GM23338 (cell line): ENCODE results near the gene GPC6. TPM values are rescaled to one million over a fixed set of nuclear protein-coding genes. Genes with fewer than 3 reads are reported as not detected.

ENCODE experiments used
- ATAC-seq: fragments of 200-7000 bp; cut with Tn5 transposase; 3 replicates; pipeline ENCODE4 v1.9.1; 2020
- DNase-seq: peaks from one replicate; pipeline ENCODE4 v3.0.0-alpha.2; 2015; ENCODE audit warnings: low spot score
- H2AFZ ChIP-seq: fragments of 200-600 bp; sonication (generic); 2 replicates; pipeline ENCODE4 v1.8.0; 2016; ENCODE audit warnings: antibody characterized with exemption, mild to moderate bottlenecking, moderate library complexity
- H3F3A ChIP-seq: fragments of 200-600 bp; sonication (generic); replicated peaks from 2 replicates; pipeline ENCODE4 v1.8.0; 2017; ENCODE audit warnings: antibody characterized with exemption, mixed run types, low read depth
- H3K27ac ChIP-seq: fragments of 200-600 bp; sonication (generic); 2 replicates; pipeline ENCODE4 v1.6.1; 2016; ENCODE audit warnings: low read depth
- H3K27me3 ChIP-seq: fragments of 200-600 bp; sonication (generic); 2 replicates; pipeline ENCODE4 v1.8.0; 2016; ENCODE audit warnings: mild to moderate bottlenecking, mixed run types, moderate library complexity; ENCODE audit not compliant: insufficient read depth
- H3K36me3 ChIP-seq: fragments of 200-600 bp; sonication (generic); 2 replicates; pipeline ENCODE4 v1.8.0; 2016; ENCODE audit warnings: mild to moderate bottlenecking; ENCODE audit not compliant: insufficient read depth
- H3K4me1 ChIP-seq: fragments of 200-600 bp; sonication (generic); 2 replicates; pipeline ENCODE4 v1.8.0; 2016; ENCODE audit warnings: mild to moderate bottlenecking, moderate library complexity; ENCODE audit not compliant: insufficient read depth
- H3K4me2 ChIP-seq: fragments of 200-600 bp; sonication (generic); 2 replicates; pipeline ENCODE4 v1.7.1; 2017; ENCODE audit warnings: mixed run types
- H3K4me3 ChIP-seq: fragments of 200-600 bp; sonication (generic); 2 replicates; pipeline ENCODE4 v1.6.1; 2016; ENCODE audit warnings: mixed run types
- H3K79me2 ChIP-seq: fragments of 200-600 bp; sonication (generic); replicated peaks from 2 replicates; pipeline ENCODE4 v1.8.0; 2017; ENCODE audit warnings: mild to moderate bottlenecking; ENCODE audit not compliant: insufficient read depth
- H3K9me2 ChIP-seq: fragments of 200-600 bp; sonication (generic); 2 replicates; pipeline ENCODE4 v1.8.0; 2017; ENCODE audit not compliant: insufficient read depth
- H4K20me1 ChIP-seq: fragments of 200-600 bp; sonication (generic); replicated peaks from 2 replicates; pipeline ENCODE4 v1.8.0; 2017; ENCODE audit warnings: mild to moderate bottlenecking; ENCODE audit not compliant: insufficient read depth
- H3K27ac Mint-ChIP-seq: 2 replicates; pipeline ENCODE4 v1.8.0; 2020; ENCODE audit warnings: inconsistent platforms, mild to moderate bottlenecking, moderate library complexity, mixed read lengths
- H3K27me3 Mint-ChIP-seq: 3 replicates; pipeline ENCODE4 v1.8.0; 2022; ENCODE audit warnings: low read depth, mild to moderate bottlenecking, moderate library complexity, mixed read lengths, inconsistent platforms; ENCODE audit not compliant: insufficient read depth, poor library complexity
- H3K36me3 Mint-ChIP-seq: 3 replicates; pipeline ENCODE4 v1.8.0; 2021; ENCODE audit warnings: low read depth, mild to moderate bottlenecking, inconsistent platforms, moderate library complexity, mixed read lengths
- H3K4me1 Mint-ChIP-seq: 3 replicates; pipeline ENCODE4 v1.8.0; 2020; ENCODE audit warnings: mild to moderate bottlenecking, inconsistent platforms, mixed read lengths
- H3K4me3 Mint-ChIP-seq: 3 replicates; pipeline ENCODE4 v1.8.0; 2021; ENCODE audit warnings: moderate library complexity, mild to moderate bottlenecking, inconsistent platforms, mixed read lengths
- H3K9me3 Mint-ChIP-seq: 3 replicates; pipeline ENCODE4 v1.8.0; 2020; ENCODE audit warnings: moderate library complexity, mild to moderate bottlenecking, inconsistent platforms, mixed read lengths
- CREB1 ChIP-seq: fragments of 250-450 bp; sonication (Bioruptor Pico); IDR thresholded peaks from 2 replicates; pipeline ENCODE4 v1.5.0; 2020; ENCODE audit warnings: low read depth, mild to moderate bottlenecking, moderate library complexity
- ETS1 ChIP-seq: IDR thresholded peaks from 2 replicates; pipeline ENCODE4 v1.6.1; 2016; ENCODE audit warnings: antibody characterized with exemption
- EZH2 ChIP-seq: fragments of 200-600 bp; sonication (generic); IDR thresholded peaks from one replicate; pipeline ENCODE4 v1.8.0; 2017; ENCODE audit warnings: antibody characterized with exemption, mild to moderate bottlenecking, low read depth; ENCODE audit not compliant: unreplicated experiment
- EZH2phosphoT487 ChIP-seq: fragments of 200-600 bp; sonication (generic); IDR thresholded peaks from one replicate; pipeline ENCODE4 v1.8.1; 2018; ENCODE audit warnings: antibody characterized with exemption; ENCODE audit not compliant: unreplicated experiment
- JUNB ChIP-seq: IDR thresholded peaks from one replicate; pipeline ENCODE4 v1.6.1; 2016; ENCODE audit warnings: antibody characterized with exemption; ENCODE audit not compliant: unreplicated experiment
- NANOG ChIP-seq: IDR thresholded peaks from 2 replicates; pipeline ENCODE4 v1.6.1; 2016; ENCODE audit warnings: antibody characterized with exemption, borderline replicate concordance
- STAT1 ChIP-seq: IDR thresholded peaks from one replicate; pipeline ENCODE4 v1.6.1; 2016; ENCODE audit warnings: antibody characterized with exemption; ENCODE audit not compliant: unreplicated experiment
- ZNF331 ChIP-seq: fragments of 250-450 bp; sonication (Bioruptor Pico); IDR thresholded peaks from 2 replicates; pipeline ENCODE4 v1.5.0; 2020; ENCODE audit warnings: low read depth, mild to moderate bottlenecking, moderate library complexity
- polyA plus RNA-seq: library from polyadenylated mRNA; unstranded; fragments of >200 nt; fragmentation: Nextera tagmentation; extraction: Ambion mirVana; gene quantifications from 2 replicates; pipeline ENCODE4 v1.2.1, GENCODE V29; 2016
- total RNA-seq: library from RNA; depleted of rRNA; stranded (reverse); fragments of >200 nt; shearing (Covaris generic); gene quantifications from 2 replicates; pipeline ENCODE4 v1.2.3, GENCODE V29; 2014
- TF ChIP-seq, protein P1 (sequence below): IDR thresholded peaks from one replicate; pipeline ENCODE4 v1.6.1; 2018; ENCODE audit warnings: antibody characterized with exemption; ENCODE audit not compliant: unreplicated experiment
- TF ChIP-seq, protein P2 (sequence below), 2 experiments: fragments of 200-600 bp in 1 of 2; sonication (generic) in 1 of 2; conservative IDR thresholded peaks; 2 replicates each; pipeline versions ENCODE4 v1.5.1 to v1.6.1; 2016 to 2017; ENCODE audit warnings: antibody characterized with exemption in 2 of 2, low read depth in 2 of 2, mild to moderate bottlenecking in 2 of 2, moderate library complexity in 1 of 2

GPC6 gene
- total and polyA plus RNA-seq, 2 experiments from 2014 or later: 6.4 to 28.6 TPM

DNA sequence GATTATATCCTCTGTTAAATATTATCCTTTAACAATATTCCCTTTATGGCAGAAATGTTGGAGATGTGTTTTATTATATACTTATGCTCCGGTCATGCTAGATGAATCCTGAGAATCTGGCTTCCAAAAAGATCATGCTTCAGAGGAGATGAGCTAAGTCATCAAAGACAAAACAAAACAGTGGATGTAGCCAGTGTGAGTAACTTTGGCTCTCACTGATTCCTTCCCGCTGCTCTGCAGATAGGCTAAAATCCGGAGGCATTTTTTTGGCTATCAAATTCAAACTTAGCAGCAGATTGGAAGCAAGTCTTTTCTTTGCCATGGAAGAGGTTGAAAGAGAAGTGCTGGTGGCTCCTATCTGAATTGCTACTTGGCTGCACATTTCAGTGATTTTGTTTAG lies 295.9 kb downstream of the GPC6 start:
- H4K20me1 ChIP-seq: no peaks in the 10 kb centered on the region
- H3F3A ChIP-seq: no peaks in the 10 kb centered on the region
- Mint-ChIP-seq H3K4me1 (peaks cover 65% of the 10 kb centered on the region), H3K36me3 (no peaks in the 10 kb centered on the region), H3K4me3 (no peak overlapping the region), H3K27ac (peak overlapping the region; percentile 10; the same call in 1 of the 2 replicates), H3K9me3 (no peaks in the 10 kb centered on the region), H3K27me3 (no peaks in the 10 kb centered on the region)
- no peaks in the 10 kb centered on the region for H3K9me2 ChIP-seq
- peak; percentile 22 for DNase-seq
- ATAC-seq: no peak
- no peaks in the 10 kb centered on the region; the same call in 1 of the 2 replicates for H3K79me2 ChIP-seq
- H3K4me2 ChIP-seq: 0 out of 2 replicates have a peak overlapping the region, but pooled peaks have one; percentile 0
- H3K4me1 ChIP-seq: peaks cover 63% of the 10 kb centered on the region
- TF ChIP-seq, protein P1, sequence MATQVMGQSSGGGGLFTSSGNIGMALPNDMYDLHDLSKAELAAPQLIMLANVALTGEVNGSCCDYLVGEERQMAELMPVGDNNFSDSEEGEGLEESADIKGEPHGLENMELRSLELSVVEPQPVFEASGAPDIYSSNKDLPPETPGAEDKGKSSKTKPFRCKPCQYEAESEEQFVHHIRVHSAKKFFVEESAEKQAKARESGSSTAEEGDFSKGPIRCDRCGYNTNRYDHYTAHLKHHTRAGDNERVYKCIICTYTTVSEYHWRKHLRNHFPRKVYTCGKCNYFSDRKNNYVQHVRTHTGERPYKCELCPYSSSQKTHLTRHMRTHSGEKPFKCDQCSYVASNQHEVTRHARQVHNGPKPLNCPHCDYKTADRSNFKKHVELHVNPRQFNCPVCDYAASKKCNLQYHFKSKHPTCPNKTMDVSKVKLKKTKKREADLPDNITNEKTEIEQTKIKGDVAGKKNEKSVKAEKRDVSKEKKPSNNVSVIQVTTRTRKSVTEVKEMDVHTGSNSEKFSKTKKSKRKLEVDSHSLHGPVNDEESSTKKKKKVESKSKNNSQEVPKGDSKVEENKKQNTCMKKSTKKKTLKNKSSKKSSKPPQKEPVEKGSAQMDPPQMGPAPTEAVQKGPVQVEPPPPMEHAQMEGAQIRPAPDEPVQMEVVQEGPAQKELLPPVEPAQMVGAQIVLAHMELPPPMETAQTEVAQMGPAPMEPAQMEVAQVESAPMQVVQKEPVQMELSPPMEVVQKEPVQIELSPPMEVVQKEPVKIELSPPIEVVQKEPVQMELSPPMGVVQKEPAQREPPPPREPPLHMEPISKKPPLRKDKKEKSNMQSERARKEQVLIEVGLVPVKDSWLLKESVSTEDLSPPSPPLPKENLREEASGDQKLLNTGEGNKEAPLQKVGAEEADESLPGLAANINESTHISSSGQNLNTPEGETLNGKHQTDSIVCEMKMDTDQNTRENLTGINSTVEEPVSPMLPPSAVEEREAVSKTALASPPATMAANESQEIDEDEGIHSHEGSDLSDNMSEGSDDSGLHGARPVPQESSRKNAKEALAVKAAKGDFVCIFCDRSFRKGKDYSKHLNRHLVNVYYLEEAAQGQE: no peak
- no peak for TF ChIP-seq NANOG
- TF ChIP-seq ETS1: no peak
- no peak for TF ChIP-seq STAT1
- no peak for TF ChIP-seq EZH2
- TF ChIP-seq, protein P2, sequence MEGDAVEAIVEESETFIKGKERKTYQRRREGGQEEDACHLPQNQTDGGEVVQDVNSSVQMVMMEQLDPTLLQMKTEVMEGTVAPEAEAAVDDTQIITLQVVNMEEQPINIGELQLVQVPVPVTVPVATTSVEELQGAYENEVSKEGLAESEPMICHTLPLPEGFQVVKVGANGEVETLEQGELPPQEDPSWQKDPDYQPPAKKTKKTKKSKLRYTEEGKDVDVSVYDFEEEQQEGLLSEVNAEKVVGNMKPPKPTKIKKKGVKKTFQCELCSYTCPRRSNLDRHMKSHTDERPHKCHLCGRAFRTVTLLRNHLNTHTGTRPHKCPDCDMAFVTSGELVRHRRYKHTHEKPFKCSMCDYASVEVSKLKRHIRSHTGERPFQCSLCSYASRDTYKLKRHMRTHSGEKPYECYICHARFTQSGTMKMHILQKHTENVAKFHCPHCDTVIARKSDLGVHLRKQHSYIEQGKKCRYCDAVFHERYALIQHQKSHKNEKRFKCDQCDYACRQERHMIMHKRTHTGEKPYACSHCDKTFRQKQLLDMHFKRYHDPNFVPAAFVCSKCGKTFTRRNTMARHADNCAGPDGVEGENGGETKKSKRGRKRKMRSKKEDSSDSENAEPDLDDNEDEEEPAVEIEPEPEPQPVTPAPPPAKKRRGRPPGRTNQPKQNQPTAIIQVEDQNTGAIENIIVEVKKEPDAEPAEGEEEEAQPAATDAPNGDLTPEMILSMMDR (conservative IDR thresholded peaks at IDR 0.05; ENCODE audit: low read depth in 2 of 2): no peak
- no peak for TF ChIP-seq JUNB
- TF ChIP-seq ZNF331: no peak
- TF ChIP-seq EZH2phosphoT487: no peak
- TF ChIP-seq CREB1 (CRISPR knock-in tag): no peak
- H3K27ac ChIP-seq: no peak overlapping the region
- H3K36me3 ChIP-seq: no peaks in the 10 kb centered on the region
- H2AFZ ChIP-seq: no peak overlapping the region
- H3K27me3 ChIP-seq: no peaks in the 10 kb centered on the region
- H3K4me3 ChIP-seq: no peak overlapping the region
